Fibroblast of mammary gland (primary cell): ENCODE results near the gene MYLK2.

Experiments used
- DNase-seq: peaks from one replicate; pipeline ENCODE4 v3.0.0-alpha.2; 2010; ENCODE audit warnings: low read depth
- H3K4me3 ChIP-seq: 2 replicates; pipeline ENCODE4 v1.5.1; 2011; ENCODE audit warnings: low read depth, mild to moderate bottlenecking, low read length, moderate library complexity; ENCODE audit not compliant: control insufficient read depth
- TF ChIP-seq, protein P1 (sequence below): conservative IDR thresholded peaks from 2 replicates; pipeline ENCODE4 v1.5.1; 2011; ENCODE audit warnings: low read depth, low read length, inconsistent platforms; ENCODE audit not compliant: control insufficient read depth, insufficient read depth

The MYLK2 gene

DNA sequence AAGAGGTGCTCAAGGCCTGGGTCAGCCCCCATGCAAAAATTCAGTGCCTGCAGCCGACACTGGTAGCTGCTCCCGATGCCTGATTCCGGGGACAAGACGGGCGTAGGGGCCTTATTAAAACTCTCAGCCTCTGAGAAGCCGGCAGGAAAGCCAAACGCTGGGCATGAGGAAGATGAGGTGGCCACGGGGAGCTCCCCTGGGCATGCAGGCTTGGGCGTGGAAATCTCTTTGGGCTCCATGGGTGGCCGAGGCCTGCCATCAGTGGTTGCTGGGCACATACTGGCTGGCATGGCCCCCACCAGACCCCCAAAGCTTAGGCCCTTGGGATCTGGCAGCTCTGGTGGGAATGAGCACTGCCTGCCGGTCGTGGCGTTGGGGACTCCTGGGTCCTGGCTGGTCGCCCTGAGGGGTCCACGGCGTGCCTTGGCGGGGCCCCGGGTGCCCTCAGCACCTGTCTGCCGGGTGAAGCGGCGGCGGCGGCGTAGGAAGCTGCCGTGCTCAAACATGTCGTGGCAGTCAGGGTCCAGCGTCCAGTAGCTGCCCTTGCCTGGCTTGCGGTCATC lies 25.7 kb downstream of the MYLK2 start:
- no peak overlapping the region for H3K4me3 ChIP-seq
- DNase-seq, result no peak
- TF ChIP-seq, protein P1, sequence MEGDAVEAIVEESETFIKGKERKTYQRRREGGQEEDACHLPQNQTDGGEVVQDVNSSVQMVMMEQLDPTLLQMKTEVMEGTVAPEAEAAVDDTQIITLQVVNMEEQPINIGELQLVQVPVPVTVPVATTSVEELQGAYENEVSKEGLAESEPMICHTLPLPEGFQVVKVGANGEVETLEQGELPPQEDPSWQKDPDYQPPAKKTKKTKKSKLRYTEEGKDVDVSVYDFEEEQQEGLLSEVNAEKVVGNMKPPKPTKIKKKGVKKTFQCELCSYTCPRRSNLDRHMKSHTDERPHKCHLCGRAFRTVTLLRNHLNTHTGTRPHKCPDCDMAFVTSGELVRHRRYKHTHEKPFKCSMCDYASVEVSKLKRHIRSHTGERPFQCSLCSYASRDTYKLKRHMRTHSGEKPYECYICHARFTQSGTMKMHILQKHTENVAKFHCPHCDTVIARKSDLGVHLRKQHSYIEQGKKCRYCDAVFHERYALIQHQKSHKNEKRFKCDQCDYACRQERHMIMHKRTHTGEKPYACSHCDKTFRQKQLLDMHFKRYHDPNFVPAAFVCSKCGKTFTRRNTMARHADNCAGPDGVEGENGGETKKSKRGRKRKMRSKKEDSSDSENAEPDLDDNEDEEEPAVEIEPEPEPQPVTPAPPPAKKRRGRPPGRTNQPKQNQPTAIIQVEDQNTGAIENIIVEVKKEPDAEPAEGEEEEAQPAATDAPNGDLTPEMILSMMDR, result no peak

DNA sequence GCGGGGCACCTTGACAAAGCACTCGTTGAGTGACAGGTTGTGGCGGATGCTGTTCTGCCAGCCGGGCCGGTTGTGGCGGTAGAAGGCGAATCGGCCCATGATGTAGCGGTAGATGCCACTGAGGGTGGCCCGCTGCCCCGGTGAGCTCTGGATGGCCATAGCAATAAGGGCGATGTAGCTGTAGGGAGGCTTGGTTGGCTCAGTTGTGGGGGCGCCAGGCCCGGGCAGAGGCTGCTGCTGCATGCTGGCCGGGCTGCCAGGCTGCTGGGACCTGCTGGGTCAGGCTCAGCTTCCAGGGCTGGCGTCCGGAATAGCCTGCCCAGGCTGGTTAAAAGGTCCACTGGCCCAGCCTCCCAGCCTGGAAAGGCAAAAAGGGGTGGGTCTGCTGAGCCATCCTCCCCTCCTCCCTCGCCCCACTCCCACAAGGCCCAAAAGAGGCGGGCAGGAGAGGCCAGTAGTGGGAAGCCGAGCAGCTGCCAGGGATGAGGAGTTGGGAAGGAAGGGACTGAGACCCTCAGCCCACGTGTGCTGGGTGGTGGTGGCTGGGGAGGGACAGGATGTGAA lies 26.2 kb downstream of the MYLK2 start, which contains the start of gene FOXS1:
TSS of gene FOXS1 (minus strand) at position 305 of the 564 bp plus-strand sequence. CDS start at position 243, 62 bp downstream.
- TF ChIP-seq, protein P1, result no peak
- H3K4me3 ChIP-seq, result no peak within 1 kb of the TSS
- no peak for DNase-seq

- no peak overlapping the region for H3K4me3 ChIP-seq
- no peak for DNase-seq
- TF ChIP-seq, protein P1, result no peak
Measured at GRCh38 chr20:31846793-31847138, 27.6 kb downstream of the MYLK2 start.

DNA sequence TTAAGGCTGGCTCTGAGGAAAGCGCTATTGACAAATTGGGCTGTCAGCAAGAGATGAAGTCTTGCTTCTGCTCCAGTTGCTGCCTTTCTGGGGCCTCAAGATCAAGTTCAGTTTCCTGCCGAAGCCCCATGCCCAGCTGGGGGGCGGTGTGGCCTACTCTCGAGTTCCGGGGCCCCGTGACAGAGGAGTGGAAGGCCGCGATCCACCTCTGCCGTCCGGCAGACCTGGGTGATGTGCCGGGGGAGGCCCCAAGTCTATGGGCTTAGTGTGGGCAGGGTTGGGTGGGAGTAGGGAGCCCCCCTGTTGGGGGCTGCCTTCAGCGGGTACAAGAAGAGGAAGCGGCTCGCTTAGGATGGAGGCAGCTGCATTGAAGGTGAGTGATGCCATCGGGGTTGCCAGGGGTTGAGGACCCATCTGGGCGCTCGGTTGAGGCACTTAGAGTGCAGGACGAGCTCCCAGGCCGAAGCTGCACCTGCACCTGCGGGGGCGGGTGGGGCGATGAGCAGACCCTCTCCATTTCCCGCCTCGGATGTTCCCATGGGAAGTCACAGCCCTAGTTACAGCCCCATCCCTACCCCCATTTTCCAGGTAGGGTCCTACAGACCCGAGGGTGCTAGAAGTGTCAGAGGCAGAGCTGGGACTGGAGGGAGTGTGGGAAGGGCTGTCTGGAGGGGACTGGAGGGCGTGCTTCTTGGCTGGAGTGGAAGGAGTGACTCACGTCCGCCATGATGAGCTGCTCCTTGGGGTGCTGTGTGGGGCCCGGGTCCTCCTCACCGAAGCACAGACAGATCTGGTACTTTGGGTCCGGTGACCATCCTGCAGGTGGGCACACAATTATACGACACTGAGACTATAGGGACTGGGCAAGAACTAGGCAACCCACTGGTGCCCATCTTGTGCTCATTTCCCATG lies 29.2 kb downstream of the MYLK2 start:
- TF ChIP-seq, protein P1, result no peak
- H3K4me3 ChIP-seq, result no peak overlapping the region
- no peak for DNase-seq

- TF ChIP-seq, protein P1, result no peak
- DNase-seq, result no peak
- H3K4me3 ChIP-seq, result no peak overlapping the region
Measured at GRCh38 chr20:31849306-31849930, 30.3 kb downstream of the MYLK2 start.

DNA sequence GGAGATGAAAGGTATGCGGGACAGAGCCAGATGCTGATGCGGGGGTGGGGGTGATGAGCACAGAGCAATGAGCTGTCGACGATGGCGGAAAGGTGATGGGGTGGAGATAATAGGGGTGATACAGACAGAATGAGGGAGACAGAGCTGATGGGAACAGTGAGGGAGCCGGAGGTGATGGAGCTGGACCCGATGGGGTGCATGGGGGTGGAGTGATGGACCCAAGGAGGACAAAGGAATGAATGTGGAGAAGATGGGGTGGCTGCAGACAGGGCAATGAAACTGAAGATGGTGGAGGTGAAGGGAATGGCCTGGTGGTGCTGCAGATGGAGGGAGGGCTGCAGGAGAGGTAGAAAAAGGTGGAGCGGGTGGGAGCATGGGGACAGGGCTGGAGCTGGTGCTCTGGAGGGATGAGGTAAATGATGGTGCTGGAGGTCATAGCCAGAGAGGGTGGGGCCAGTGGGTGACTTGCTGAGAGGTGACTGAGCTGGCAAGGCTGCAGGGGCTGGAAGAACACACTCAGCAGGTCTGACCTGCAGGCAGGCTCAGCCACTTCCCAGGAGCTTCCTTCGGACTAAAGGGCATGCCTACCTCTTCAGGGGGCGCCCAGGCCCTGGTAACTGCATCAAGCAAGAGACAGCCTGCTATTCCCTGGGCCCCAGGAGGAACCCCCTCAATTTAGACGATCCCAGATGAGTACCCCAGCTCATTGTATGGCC lies 32.2 kb downstream of the MYLK2 start:
- no peak for DNase-seq
- H3K4me3 ChIP-seq, result no peak overlapping the region
- TF ChIP-seq, protein P1, result no peak
